CD14-positive monocyte (primary cell): Measurements from ENCODE around the gene RALB. TPM values are rescaled to one million over a fixed set of nuclear protein-coding genes. Genes with fewer than 3 reads are reported as not detected.
A peak's percentile ranks its signal among the peaks of the same experiment; 100 is the strongest.

Source experiments
- DNase-seq, 3 donors: peaks; one replicate each; pipeline ENCODE4 v3.0.0-alpha.2; 2011 to 2022
- H2AFZ ChIP-seq: 2 replicates; pipeline ENCODE4 v1.6.0; 2012; ENCODE audit warnings: mild to moderate bottlenecking, low read depth, low read length, inconsistent platforms; ENCODE audit not compliant: insufficient read depth, poor library complexity, severe bottlenecking
- H3K27ac ChIP-seq, 2 donors: 1 replicate in 1 of 2; 2 replicates in 1 of 2; pipeline ENCODE4 v1.5.1; 2012 to 2013; ENCODE audit warnings: low read length in 2 of 2, control low read depth in 1 of 2, inconsistent platforms in 1 of 2, low read depth in 1 of 2, mild to moderate bottlenecking in 1 of 2
- H3K27me3 ChIP-seq, 2 donors: one replicate each; pipeline versions ENCODE4 v1.6.0 to v1.6.1; 2011 to 2013; ENCODE audit warnings: low read length in 2 of 2; ENCODE audit not compliant: control insufficient read depth in 2 of 2, insufficient read depth in 2 of 2
- H3K36me3 ChIP-seq, 2 donors: replicated peaks in 1 of 2; 1 replicate in 1 of 2; 2 replicates in 1 of 2; pipeline versions ENCODE4 v1.5.1 to v1.6.1; 2012 to 2013; ENCODE audit warnings: low read length in 2 of 2, control low read depth in 1 of 2, inconsistent platforms in 1 of 2, mild to moderate bottlenecking in 1 of 2; ENCODE audit not compliant: insufficient read depth in 2 of 2, control insufficient read depth in 1 of 2
- H3K4me1 ChIP-seq, 2 donors: 1 replicate in 1 of 2; 2 replicates in 1 of 2; pipeline versions ENCODE4 v1.5.1 to v1.6.1; 2012 to 2013; ENCODE audit warnings: low read length in 2 of 2, control low read depth in 1 of 2, inconsistent platforms in 1 of 2, mild to moderate bottlenecking in 1 of 2, moderate library complexity in 1 of 2; ENCODE audit not compliant: insufficient read depth in 2 of 2, control insufficient read depth in 1 of 2
- H3K4me2 ChIP-seq: replicated peaks from 2 replicates; pipeline ENCODE3; 2012; ENCODE audit warnings: low read length, moderate library complexity, mild to moderate bottlenecking; ENCODE audit not compliant: poor library complexity, severe bottlenecking; ENCODE audit errors: extremely low read depth
- H3K4me3 ChIP-seq, 3 experiments: fragments of 200-600 bp in 1 of 3; sonication (generic) in 1 of 3; replicated peaks in 1 of 3; 1 replicate in 2 of 3; 2 replicates in 1 of 3; pipeline ENCODE4 v1.5.1; 2011 to 2013; ENCODE audit warnings: low read length in 3 of 3, mild to moderate bottlenecking in 3 of 3, control low read depth in 2 of 3, low read depth in 2 of 3, inconsistent platforms in 1 of 3, moderate library complexity in 1 of 3
- H3K79me2 ChIP-seq: 2 replicates; pipeline ENCODE4 v1.6.0; 2012; ENCODE audit warnings: mild to moderate bottlenecking, control low read depth, inconsistent platforms, low read length, moderate library complexity; ENCODE audit not compliant: insufficient read depth
- H3K9ac ChIP-seq: 2 replicates; pipeline ENCODE4 v1.6.0; 2017; ENCODE audit warnings: low read length, mild to moderate bottlenecking; ENCODE audit not compliant: insufficient read depth, poor library complexity, severe bottlenecking
- H3K9me3 ChIP-seq, 2 donors: replicated peaks in 1 of 2; 1 replicate in 1 of 2; 2 replicates in 1 of 2; pipeline versions ENCODE4 v1.5.1 to v1.6.1; 2012 to 2013; ENCODE audit warnings: low read length in 2 of 2, control low read depth in 1 of 2; ENCODE audit not compliant: control insufficient read depth in 1 of 2, insufficient read depth in 1 of 2
- H4K20me1 ChIP-seq: 2 replicates; pipeline ENCODE4 v1.6.0; 2012; ENCODE audit warnings: mild to moderate bottlenecking, low read length, control low read depth, moderate library complexity; ENCODE audit not compliant: insufficient read depth
- H3K27ac Mint-ChIP-seq, 7 donors: one replicate each; pipeline ENCODE4 v1.8.0; 2020; ENCODE audit warnings: mild to moderate bottlenecking in 7 of 7, mixed read lengths in 7 of 7, moderate library complexity in 6 of 7, inconsistent platforms in 2 of 7
- H3K27me3 Mint-ChIP-seq, 3 donors: one replicate each; pipeline ENCODE4 v1.8.0; 2021 to 2022; ENCODE audit warnings: low read depth in 3 of 3, mild to moderate bottlenecking in 3 of 3, mixed read lengths in 3 of 3, moderate library complexity in 3 of 3, inconsistent platforms in 1 of 3
- H3K36me3 Mint-ChIP-seq, 2 donors: one replicate each; pipeline ENCODE4 v1.8.0; 2020; ENCODE audit warnings: mixed read lengths in 2 of 2, inconsistent platforms in 1 of 2, mild to moderate bottlenecking in 1 of 2
- H3K4me1 Mint-ChIP-seq: one replicate; pipeline ENCODE4 v1.8.0; 2020; ENCODE audit warnings: mild to moderate bottlenecking, mixed read lengths
- H3K4me3 Mint-ChIP-seq, 2 donors: one replicate each; pipeline ENCODE4 v1.8.0; 2020; ENCODE audit warnings: mild to moderate bottlenecking in 2 of 2, mixed read lengths in 2 of 2, moderate library complexity in 1 of 2
- H3K9me3 Mint-ChIP-seq, 7 donors: one replicate each; pipeline ENCODE4 v1.8.0; 2020 to 2022; ENCODE audit warnings: mixed read lengths in 7 of 7, mild to moderate bottlenecking in 6 of 7, moderate library complexity in 6 of 7, inconsistent platforms in 2 of 7
- WGBS: methylation state at CpG from one replicate; pipeline ENCODE4 v1.1.5; 2013; ENCODE audit warnings: missing lambda C conversion rate; ENCODE audit not compliant: insufficient coverage; 5-methylcytosine and 5-hydroxymethylcytosine counted together
- intact Hi-C, 2 donors: fragments of 100-400 bp; cut with micrococcal nuclease; formaldehyde crosslinking; loops; one replicate each; pipeline versions ENCODE4 v1.15.0 to v1.15.1; 2023
- polyA plus RNA-seq, 3 donors: library from polyadenylated mRNA; depleted of rRNA in 1 of 3; unstranded in 2 of 3; stranded (reverse) in 1 of 3; fragments of 300-500 nt in 2 of 3; fragments of >200 nt in 1 of 3; fragmentation: Illumina TruSeq in 2 of 3; gene quantifications; 1 replicate in 2 of 3; 2 replicates in 1 of 3; pipeline ENCODE4 v1.2.3, GENCODE V29; 2012 to 2021
- TF ChIP-seq, protein P1 (sequence below): fragments of 200-600 bp; IDR thresholded peaks from one replicate; pipeline ENCODE4 v1.8.0; 2022; ENCODE audit warnings: antibody characterized with exemption, mild to moderate bottlenecking

Gene RALB
- polyA plus RNA-seq, 3 donors = 57.2 to 163 (median 139) TPM

- Histone ChIP-seq H3K4me2 (no peak overlapping the region), H4K20me1 (no peaks in the 10 kb centered on the region), H2AFZ (no peak overlapping the region), H3K27ac (no peak overlapping the region), H3K4me3 (no peak overlapping the region), H3K79me2 (peaks cover 15% of the 10 kb centered on the region), H3K9ac (no peak overlapping the region), H3K4me1 (peaks cover 13 to 30% of the 10 kb centered on the region in 2 donors), H3K9me3 (peaks cover 0 to 8% of the 10 kb centered on the region in 2 donors), H3K36me3 (peaks cover 0 to 4% of the 10 kb centered on the region in 2 donors), H3K27me3 (peaks cover 0 to 5% of the 10 kb centered on the region in 2 donors)
- intact Hi-C loops = loop anchor here in 1 of 2 donors (10.0 kb wide), 1 partner anchor 89 kb away; no protein-coding TSS in a partner anchor
- Mint-ChIP-seq H3K4me1 (peaks cover 36% of the 10 kb centered on the region), H3K27ac (no peak overlapping the region), H3K27me3 (peaks cover 15 to 24% (median 22%) of the 10 kb centered on the region in 3 donors), H3K9me3 (peaks cover 6 to 9% (median 7%) of the 10 kb centered on the region in 7 donors), H3K4me3 (no peak overlapping the region), H3K36me3 (peaks cover 15 to 21% of the 10 kb centered on the region in 2 donors)
- no peak for DNase-seq
- TF ChIP-seq, protein P1, sequence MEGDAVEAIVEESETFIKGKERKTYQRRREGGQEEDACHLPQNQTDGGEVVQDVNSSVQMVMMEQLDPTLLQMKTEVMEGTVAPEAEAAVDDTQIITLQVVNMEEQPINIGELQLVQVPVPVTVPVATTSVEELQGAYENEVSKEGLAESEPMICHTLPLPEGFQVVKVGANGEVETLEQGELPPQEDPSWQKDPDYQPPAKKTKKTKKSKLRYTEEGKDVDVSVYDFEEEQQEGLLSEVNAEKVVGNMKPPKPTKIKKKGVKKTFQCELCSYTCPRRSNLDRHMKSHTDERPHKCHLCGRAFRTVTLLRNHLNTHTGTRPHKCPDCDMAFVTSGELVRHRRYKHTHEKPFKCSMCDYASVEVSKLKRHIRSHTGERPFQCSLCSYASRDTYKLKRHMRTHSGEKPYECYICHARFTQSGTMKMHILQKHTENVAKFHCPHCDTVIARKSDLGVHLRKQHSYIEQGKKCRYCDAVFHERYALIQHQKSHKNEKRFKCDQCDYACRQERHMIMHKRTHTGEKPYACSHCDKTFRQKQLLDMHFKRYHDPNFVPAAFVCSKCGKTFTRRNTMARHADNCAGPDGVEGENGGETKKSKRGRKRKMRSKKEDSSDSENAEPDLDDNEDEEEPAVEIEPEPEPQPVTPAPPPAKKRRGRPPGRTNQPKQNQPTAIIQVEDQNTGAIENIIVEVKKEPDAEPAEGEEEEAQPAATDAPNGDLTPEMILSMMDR = no peak
- WGBS = 90% methylated on average over 3 of the region's 9 CpGs
Observed at GRCh38 chr2:120225549-120226065, 27.0 kb upstream of the RALB start.

- 36% methylated on average over 7 of the region's 9 CpGs for WGBS
- peak overlapping the region in 1 of 2 donors; percentile 4 for H3K4me3 Mint-ChIP-seq
Observed at GRCh38 chr2:120226316-120226715, 26.3 kb upstream of the RALB start.

More at GRCh38 chr2:120226316-120226715, 26.3 kb upstream of the RALB start:
- no peak overlapping the region for H3K27ac Mint-ChIP-seq
- Histone ChIP-seq H2AFZ (peak overlapping the region; percentile 31), H3K9ac (no peak overlapping the region), H3K27ac (no peak overlapping the region), H3K79me2 (peaks cover 15% of the 10 kb centered on the region), H3K36me3 (no peaks in the 10 kb centered on the region), H3K4me3 (no peak overlapping the region), H3K4me2 (no peak overlapping the region), H3K9me3 (peaks cover 0 to 8% of the 10 kb centered on the region in 2 donors), H4K20me1 (no peaks in the 10 kb centered on the region), H3K27me3 (peaks cover 0 to 5% of the 10 kb centered on the region in 2 donors), H3K4me1 (peaks cover 13 to 28% of the 10 kb centered on the region in 2 donors)
- peaks cover 6 to 9% (median 7%) of the 10 kb centered on the region in 7 donors for H3K9me3 Mint-ChIP-seq
- intact Hi-C loops = loop anchor here in 1 of 2 donors (10.0 kb wide), 1 partner anchor 88 kb away; no protein-coding TSS in a partner anchor
- peaks cover 12 to 16% of the 10 kb centered on the region in 2 donors for H3K36me3 Mint-ChIP-seq
- H3K4me1 Mint-ChIP-seq = peaks cover 37% of the 10 kb centered on the region
- peaks cover 15 to 24% (median 24%) of the 10 kb centered on the region in 3 donors for H3K27me3 Mint-ChIP-seq
- TF ChIP-seq, protein P1 = no peak
- no peak for DNase-seq
